Mucosa of descending colon (tissue), 3 donors: ENCODE data around the gene KLF3. TPM values are rescaled to one million over a fixed set of nuclear protein-coding genes. Genes with fewer than 3 reads are reported as not detected.

Experiments
- ATAC-seq: fragments of 200-7000 bp; cut with Tn5 transposase; one replicate; pipeline ENCODE4 v1.9.1; 2020; ENCODE audit warnings: mild to moderate bottlenecking, moderate library complexity
- DNase-seq, 3 donors: peaks; one replicate each; pipeline ENCODE4 v3.0.0-alpha.2; 2020
- H3K36me3 ChIP-seq: fragments of 200-600 bp; one replicate; pipeline ENCODE4 v1.8.0; 2021; ENCODE audit warnings: low read depth, mild to moderate bottlenecking
- H3K4me1 ChIP-seq: fragments of 200-600 bp; one replicate; pipeline ENCODE4 v1.8.0; 2021; ENCODE audit warnings: low read depth, mild to moderate bottlenecking
- H3K4me3 ChIP-seq: fragments of 200-600 bp; one replicate; pipeline ENCODE4 v1.8.0; 2021; ENCODE audit warnings: mild to moderate bottlenecking
- H3K9me3 ChIP-seq: fragments of 200-600 bp; one replicate; pipeline ENCODE4 v1.8.0; 2021; ENCODE audit warnings: mild to moderate bottlenecking
- CTCF ChIP-seq: fragments of 200-600 bp; IDR thresholded peaks from one replicate; pipeline ENCODE4 v1.8.0; 2022; ENCODE audit warnings: antibody characterized with exemption, mild to moderate bottlenecking
- intact Hi-C, 2 donors: fragments of 100-400 bp; cut with DNase I in 1 of 2; cut with micrococcal nuclease in 1 of 2; formaldehyde crosslinking; loops; one replicate each; pipeline versions ENCODE4 v1.11.0 to v1.11.1; 2022; cut with DNase I, micrococcal nuclease
- total RNA-seq, 3 donors: library from RNA; stranded (reverse); fragmentation: NEBNext Ultra II Directional in 2 of 3; extraction: Animal tissue kit (Norgen Biotek cat#: 25700) in 2 of 3; gene quantifications; one replicate each; pipeline versions ENCODE4 v1.2.1 to v1.2.4, GENCODE V29; 2021 to 2023
- donor health status: DM: no; HTN: no; CAD: no; lungs with moderate emphysema.
- donor health status: DM: no; HTN: no; CAD: no.
- donor health status: DM: no; HTN: yes; CAD: no.

KLF3 gene
- total RNA-seq, 3 donors from 2014 or later, result 102 to 151 (median 128) TPM

DNA sequence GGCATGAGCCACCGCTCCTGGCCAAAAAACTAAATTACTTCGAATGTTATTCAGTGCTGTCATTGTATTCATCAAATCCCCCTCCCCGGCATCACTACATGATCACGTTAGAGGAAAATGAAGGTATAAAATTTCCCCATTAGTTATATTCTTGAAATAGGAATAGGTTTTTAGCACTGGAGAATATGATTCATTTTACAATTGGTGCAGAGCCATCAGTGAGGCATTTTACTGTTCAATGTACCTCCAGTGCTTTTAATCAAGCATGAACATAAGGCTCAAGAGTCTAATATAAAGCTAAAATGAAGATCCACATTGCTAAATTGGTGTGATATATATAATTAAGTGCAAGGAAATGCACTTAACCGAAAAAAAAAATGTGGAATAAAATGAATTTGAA, 18.3 kb downstream of the KLF3 start:
- H3K4me1 ChIP-seq, result peaks cover 46% of the 10 kb centered on the region
- TF ChIP-seq CTCF, result no peak
- ATAC-seq (no peak), DNase-seq (no peak)
- H3K9me3 ChIP-seq, result no peaks in the 10 kb centered on the region
- no peak overlapping the region for H3K4me3 ChIP-seq
- intact Hi-C loops, result no loop called here
- H3K36me3 ChIP-seq, result peaks cover 3% of the 10 kb centered on the region

GRCh38 chr4:38683276-38683675, 19.3 kb downstream of the KLF3 start:
- H3K36me3 ChIP-seq, result peaks cover 3% of the 10 kb centered on the region
- ATAC-seq (no peak), DNase-seq (no peak)
- H3K4me1 ChIP-seq, result peaks cover 39% of the 10 kb centered on the region
- no peak for TF ChIP-seq CTCF
- H3K9me3 ChIP-seq, result no peaks in the 10 kb centered on the region
- no peak overlapping the region for H3K4me3 ChIP-seq
- intact Hi-C loops, result no loop called here

DNA sequence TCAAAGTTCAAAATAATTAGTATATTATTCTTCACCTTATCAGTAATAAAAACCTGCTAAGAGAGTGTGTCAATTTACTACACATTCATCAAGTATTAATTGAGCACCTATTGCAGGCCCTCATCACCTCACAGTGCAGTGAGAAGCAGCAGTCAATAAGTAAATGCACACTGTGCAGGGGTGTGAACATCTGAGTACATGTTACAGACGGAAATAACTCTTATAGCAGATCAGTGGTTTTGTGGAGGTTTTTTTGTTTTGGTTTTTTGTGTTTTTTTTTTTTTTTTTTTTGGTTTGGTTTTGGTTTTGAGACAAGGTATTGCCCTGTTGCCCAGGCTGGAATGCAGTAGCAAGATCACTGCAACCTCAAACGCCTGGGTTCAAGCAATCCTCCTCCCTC, 20.3 kb downstream of the KLF3 start:
- no peak for DNase-seq
- no peaks in the 10 kb centered on the region for H3K9me3 ChIP-seq
- ATAC-seq, result no peak
- H3K36me3 ChIP-seq, result peaks cover 11% of the 10 kb centered on the region
- TF ChIP-seq CTCF, result no peak
- H3K4me1 ChIP-seq, result peaks cover 33% of the 10 kb centered on the region
- intact Hi-C loops, result no loop called here
- H3K4me3 ChIP-seq, result no peak overlapping the region

DNA sequence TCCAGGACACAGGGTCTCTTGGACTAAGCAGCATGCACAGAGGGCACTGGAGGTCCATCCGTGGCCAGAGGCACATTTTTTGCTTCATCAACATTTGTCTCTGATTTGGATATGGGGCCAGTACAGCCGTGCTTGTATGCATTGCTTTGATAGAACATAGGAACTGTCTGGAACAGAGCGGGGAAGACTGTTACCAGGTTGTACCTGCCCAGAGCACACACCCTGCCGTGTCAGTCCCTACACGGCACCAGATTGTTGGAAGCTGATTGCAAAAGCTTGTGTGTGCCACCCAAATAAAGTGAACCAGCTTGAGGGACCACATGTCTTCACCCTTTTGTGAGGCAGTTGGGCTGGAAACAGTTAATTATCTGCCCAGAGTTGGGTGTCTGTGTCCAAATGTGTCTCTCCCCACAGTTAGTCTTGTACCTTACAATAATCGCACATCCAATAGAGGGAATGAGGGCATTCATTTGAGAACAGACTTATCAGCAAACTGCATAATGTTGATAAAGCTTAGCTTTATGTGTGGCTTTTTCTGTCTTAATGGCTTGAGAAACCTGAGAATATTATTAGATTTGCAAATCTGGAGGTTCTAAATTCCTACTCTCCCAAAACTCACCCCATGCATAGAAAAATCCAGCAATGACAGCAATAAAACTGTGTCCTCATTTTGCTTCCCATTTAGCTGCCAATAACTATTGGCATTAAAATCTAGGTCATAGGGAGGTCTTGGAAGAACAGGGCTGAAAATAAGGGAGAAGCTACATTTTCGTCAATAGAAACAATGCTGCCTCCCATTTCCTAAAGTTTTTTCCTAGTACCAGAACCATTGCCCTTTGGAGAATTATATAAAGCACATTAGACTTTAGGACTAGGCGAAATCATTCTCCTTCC, 21.2 kb downstream of the KLF3 start:
- H3K4me3 ChIP-seq, result no peak overlapping the region
- peak; percentile 10 for ATAC-seq
- peaks cover 15% of the 10 kb centered on the region for H3K36me3 ChIP-seq
- intact Hi-C loops, result no loop called here
- no peaks in the 10 kb centered on the region for H3K9me3 ChIP-seq
- peaks cover 26% of the 10 kb centered on the region for H3K4me1 ChIP-seq
- no peak for TF ChIP-seq CTCF
- no peak for DNase-seq

GRCh38 chr4:38686682-38687081, 22.7 kb downstream of the KLF3 start:
- no peak overlapping the region for H3K4me3 ChIP-seq
- H3K4me1 ChIP-seq, result peaks cover 26% of the 10 kb centered on the region
- intact Hi-C loops, result no loop called here
- DNase-seq, result no peak
- peaks cover 11% of the 10 kb centered on the region for H3K36me3 ChIP-seq
- no peak for TF ChIP-seq CTCF
- no peak for ATAC-seq
- no peaks in the 10 kb centered on the region for H3K9me3 ChIP-seq
